DOHH2 (cell line): Measurements from ENCODE around the gene ABCA4.

Source experiments
- H3F3A ChIP-seq: fragments of 200-600 bp; sonication (generic), shearing (Covaris generic); 2 replicates; pipeline ENCODE4 v1.6.0; 2016; ENCODE audit warnings: antibody characterized with exemption, mild to moderate bottlenecking; ENCODE audit not compliant: control insufficient read depth, insufficient read depth
- H3K27ac ChIP-seq: fragments of 200-600 bp; sonication (generic); 2 replicates; pipeline ENCODE4 v1.5.1; 2014; ENCODE audit warnings: low read depth, mild to moderate bottlenecking, low read length, moderate library complexity
- H3K27me3 ChIP-seq: fragments of 200-600 bp; sonication (generic); 2 replicates; pipeline ENCODE4 v1.6.1; 2014; ENCODE audit warnings: mild to moderate bottlenecking, low read length, mixed read lengths; ENCODE audit not compliant: control insufficient read depth
- H3K36me3 ChIP-seq: fragments of 200-600 bp; sonication (generic); 2 replicates; pipeline ENCODE4 v1.6.1; 2014; ENCODE audit warnings: mild to moderate bottlenecking, low read length, moderate library complexity, mixed read lengths; ENCODE audit not compliant: control insufficient read depth
- H3K4me1 ChIP-seq: fragments of 200-600 bp; sonication (generic); 2 replicates; pipeline ENCODE4 v1.6.1; 2014; ENCODE audit warnings: mild to moderate bottlenecking, low read length, mixed read lengths; ENCODE audit not compliant: control insufficient read depth
- H3K4me2 ChIP-seq: fragments of 200-600 bp; sonication (generic); 2 replicates; pipeline ENCODE4 v1.6.0; 2014; ENCODE audit warnings: mild to moderate bottlenecking, low read length, moderate library complexity
- H3K4me3 ChIP-seq: fragments of 200-600 bp; sonication (generic); 2 replicates; pipeline ENCODE4 v1.5.1; 2014; ENCODE audit warnings: mild to moderate bottlenecking, low read length, mixed read lengths
- H3K79me2 ChIP-seq: fragments of 200-600 bp; sonication (generic); 2 replicates; pipeline ENCODE4 v1.6.1; 2014; ENCODE audit warnings: mild to moderate bottlenecking, low read length, mixed read lengths; ENCODE audit not compliant: control insufficient read depth
- H3K9me2 ChIP-seq: fragments of 200-600 bp; sonication (generic); replicated peaks from 2 replicates; pipeline ENCODE4 v1.6.1; 2014; ENCODE audit warnings: mild to moderate bottlenecking, low read length, mixed read lengths; ENCODE audit not compliant: control insufficient read depth
- H3K9me3 ChIP-seq: fragments of 200-600 bp; sonication (generic); 2 replicates; pipeline ENCODE4 v1.6.1; 2014; ENCODE audit warnings: antibody characterized with exemption, low read length, mixed read lengths; ENCODE audit not compliant: control insufficient read depth, insufficient read depth
- H4K20me1 ChIP-seq: fragments of 200-600 bp; sonication (generic); 2 replicates; pipeline ENCODE4 v1.6.0; 2014; ENCODE audit warnings: low read depth, mild to moderate bottlenecking, antibody characterized with exemption, low read length, moderate library complexity; ENCODE audit not compliant: control insufficient read depth, insufficient read depth
- CTCF ChIP-seq: fragments of 200-600 bp; sonication (generic); IDR thresholded peaks from one replicate; pipeline ENCODE4 v1.5.1; 2014; ENCODE audit warnings: antibody characterized with exemption, mild to moderate bottlenecking, low read depth, low read length; ENCODE audit not compliant: poor library complexity, severe bottlenecking
- EZH2phosphoT487 ChIP-seq: fragments of 200-600 bp; sonication (generic); IDR thresholded peaks from 2 replicates; pipeline ENCODE4 v1.6.1; 2017; ENCODE audit warnings: borderline replicate concordance, mild to moderate bottlenecking, antibody characterized with exemption, low read length, moderate library complexity, mixed read lengths

The ABCA4 gene

GRCh38 chr1:94044891-94045290, 76.1 kb downstream of the ABCA4 start:
- TF ChIP-seq EZH2phosphoT487 (no peak), CTCF (no peak)
- Histone ChIP-seq H3K79me2 (no peaks in the 10 kb centered on the region), H3K4me3 (no peak overlapping the region), H3K9me2 (no peaks in the 10 kb centered on the region), H3F3A (no peaks in the 10 kb centered on the region), H4K20me1 (no peaks in the 10 kb centered on the region), H3K27ac (no peak overlapping the region), H3K9me3 (no peaks in the 10 kb centered on the region), H3K4me1 (no peaks in the 10 kb centered on the region), H3K36me3 (no peaks in the 10 kb centered on the region), H3K27me3 (no peaks in the 10 kb centered on the region), H3K4me2 (no peak overlapping the region)

- Histone ChIP-seq H3K27me3 (peaks cover under 1% of the 10 kb centered on the region; the same call in 1 of the 2 replicates), H3K9me3 (no peaks in the 10 kb centered on the region), H3K4me2 (no peak overlapping the region), H3K79me2 (no peaks in the 10 kb centered on the region), H3K36me3 (no peaks in the 10 kb centered on the region), H3K4me3 (no peak overlapping the region), H3K27ac (no peak overlapping the region), H3K9me2 (no peaks in the 10 kb centered on the region), H3K4me1 (no peaks in the 10 kb centered on the region), H3F3A (no peaks in the 10 kb centered on the region), H4K20me1 (no peaks in the 10 kb centered on the region)
- TF ChIP-seq EZH2phosphoT487 (no peak), CTCF (no peak)
Measured at GRCh38 chr1:94044290-94044790, 76.6 kb downstream of the ABCA4 start.

- Histone ChIP-seq H3K9me3 (no peaks in the 10 kb centered on the region), H3K27ac (no peak overlapping the region), H3K4me3 (no peak overlapping the region), H3K36me3 (no peaks in the 10 kb centered on the region), H3K9me2 (no peaks in the 10 kb centered on the region), H3K4me1 (no peaks in the 10 kb centered on the region), H4K20me1 (no peaks in the 10 kb centered on the region), H3K4me2 (no peak overlapping the region), H3K79me2 (no peaks in the 10 kb centered on the region), H3K27me3 (peaks cover 5% of the 10 kb centered on the region; the same call in 1 of the 2 replicates), H3F3A (no peaks in the 10 kb centered on the region)
- no peak for TF ChIP-seq CTCF
Measured at GRCh38 chr1:94043738-94044289, 77.1 kb downstream of the ABCA4 start.
